Esophagus squamous epithelium (tissue), 5 donors: ENCODE measurements around the gene XPO1. TPM values are rescaled to one million over a fixed set of nuclear protein-coding genes. Genes with fewer than 3 reads are reported as not detected.
"Not testable (repeated sequence)": the region's sequence is repeated elsewhere in the genome, so short reads cannot be mapped to it uniquely, and the experiment has no call there.

Source experiments
- DNase-seq: peaks from one replicate; lab custom pipeline; 2025; lab: John Stamatoyannopoulos, UW
- H3K27ac ChIP-seq, 4 donors: fragments of 200-600 bp; sonication (generic); one replicate each; pipeline ENCODE4 v1.5.1; 2016 to 2019; ENCODE audit warnings: mild to moderate bottlenecking in 1 of 4
- H3K27me3 ChIP-seq, 4 donors: fragments of 200-600 bp; sonication (generic); 1 replicate in 3 of 4; 2 replicates in 1 of 4; pipeline versions ENCODE4 v1.5.1 to v1.6.0; 2017 to 2021; ENCODE audit warnings: antibody characterized with exemption in 1 of 4
- H3K36me3 ChIP-seq, 3 donors: fragments of 200-600 bp; sonication (generic); one replicate each; pipeline ENCODE4 v1.5.1; 2016 to 2019
- H3K4me1 ChIP-seq, 3 donors: fragments of 200-600 bp; sonication (generic); one replicate each; pipeline ENCODE4 v1.5.1; 2017 to 2019
- H3K4me3 ChIP-seq, 4 donors: fragments of 200-600 bp; sonication (generic); 1 replicate in 3 of 4; 2 replicates in 1 of 4; pipeline ENCODE4 v1.5.1; 2016 to 2019; ENCODE audit warnings: mild to moderate bottlenecking in 2 of 4, moderate library complexity in 1 of 4
- H3K9me3 ChIP-seq, 3 donors: fragments of 200-600 bp; sonication (generic); one replicate each; pipeline ENCODE4 v1.5.1; 2016 to 2019
- POLR2A ChIP-seq, 4 donors: fragments of 450-650 bp; IDR thresholded peaks; one replicate each; pipeline ENCODE4 v1.6.1; 2017; ENCODE audit warnings: antibody characterized with exemption in 4 of 4, mild to moderate bottlenecking in 4 of 4, moderate library complexity in 3 of 4
- WGBS, 2 donors: methylation state at CpG; one replicate each; pipeline ENCODE4 v1.1.5; 2018; 5-methylcytosine and 5-hydroxymethylcytosine counted together
- intact Hi-C: fragments of 100-400 bp; cut with DNase I; formaldehyde crosslinking; loops from one replicate; pipeline ENCODE4 v1.15.0; 2022
- total RNA-seq, 4 donors: library from RNA; depleted of rRNA; stranded (reverse); fragments of >200 nt; gene quantifications; one replicate each; pipeline ENCODE4 v1.1.0, GENCODE V29; 2016
- TF ChIP-seq, protein P1 (sequence below), 6 experiments: fragments of 450-650 bp in 4 of 6; fragments of 200-600 bp in 2 of 6; sonication (generic) in 2 of 6; IDR thresholded peaks; one replicate each; pipeline ENCODE4 v1.5.1; 2016 to 2019; ENCODE audit warnings: antibody characterized with exemption in 6 of 6, mild to moderate bottlenecking in 4 of 6, moderate library complexity in 4 of 6
- donor health status: DM: yes; HTN: yes; CAD: no.

The XPO1 gene
- total RNA-seq, 4 donors from 2014 or later = 46.5 to 138 (median 104) TPM

DNA sequence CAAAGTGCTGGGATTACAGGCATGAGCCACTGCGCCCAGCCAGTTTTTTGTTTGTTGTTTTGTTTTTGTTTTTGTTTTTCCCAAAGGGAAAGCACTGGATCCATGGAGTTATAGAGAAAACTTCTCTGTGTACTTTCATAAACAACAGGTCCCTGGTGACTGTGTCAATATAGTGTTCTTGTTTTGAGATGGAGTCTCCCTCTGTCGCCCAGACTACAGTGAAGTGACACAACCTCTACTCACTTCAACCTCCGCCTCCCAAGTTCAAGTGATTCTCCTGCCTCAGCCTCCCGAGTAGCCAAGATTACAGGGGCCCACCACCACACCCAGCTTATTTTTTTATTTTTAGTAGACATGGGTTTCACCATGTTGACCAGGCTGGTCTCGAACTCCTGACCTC, 83.8 kb downstream of the XPO1 start:
- intact Hi-C loops = no loop called here
- Histone ChIP-seq H3K4me1 (peaks cover 0 to 57% (median 7%) of the 10 kb centered on the region in 3 donors), H3K9me3 (no peaks in the 10 kb centered on the region), H3K27ac (no peak overlapping the region), H3K4me3 (no peak overlapping the region), H3K36me3 (no peaks in the 10 kb centered on the region), H3K27me3 (no peaks in the 10 kb centered on the region)
- no peak for TF ChIP-seq POLR2A (IDR thresholded peaks at IDR 0.05)
- TF ChIP-seq, protein P1, sequence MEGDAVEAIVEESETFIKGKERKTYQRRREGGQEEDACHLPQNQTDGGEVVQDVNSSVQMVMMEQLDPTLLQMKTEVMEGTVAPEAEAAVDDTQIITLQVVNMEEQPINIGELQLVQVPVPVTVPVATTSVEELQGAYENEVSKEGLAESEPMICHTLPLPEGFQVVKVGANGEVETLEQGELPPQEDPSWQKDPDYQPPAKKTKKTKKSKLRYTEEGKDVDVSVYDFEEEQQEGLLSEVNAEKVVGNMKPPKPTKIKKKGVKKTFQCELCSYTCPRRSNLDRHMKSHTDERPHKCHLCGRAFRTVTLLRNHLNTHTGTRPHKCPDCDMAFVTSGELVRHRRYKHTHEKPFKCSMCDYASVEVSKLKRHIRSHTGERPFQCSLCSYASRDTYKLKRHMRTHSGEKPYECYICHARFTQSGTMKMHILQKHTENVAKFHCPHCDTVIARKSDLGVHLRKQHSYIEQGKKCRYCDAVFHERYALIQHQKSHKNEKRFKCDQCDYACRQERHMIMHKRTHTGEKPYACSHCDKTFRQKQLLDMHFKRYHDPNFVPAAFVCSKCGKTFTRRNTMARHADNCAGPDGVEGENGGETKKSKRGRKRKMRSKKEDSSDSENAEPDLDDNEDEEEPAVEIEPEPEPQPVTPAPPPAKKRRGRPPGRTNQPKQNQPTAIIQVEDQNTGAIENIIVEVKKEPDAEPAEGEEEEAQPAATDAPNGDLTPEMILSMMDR (IDR thresholded peaks at IDR 0.05) = no peak
- no peak for DNase-seq
- 92 to 99% methylated on average over 5 of the region's 5 CpGs for WGBS, 2 donors

DNA sequence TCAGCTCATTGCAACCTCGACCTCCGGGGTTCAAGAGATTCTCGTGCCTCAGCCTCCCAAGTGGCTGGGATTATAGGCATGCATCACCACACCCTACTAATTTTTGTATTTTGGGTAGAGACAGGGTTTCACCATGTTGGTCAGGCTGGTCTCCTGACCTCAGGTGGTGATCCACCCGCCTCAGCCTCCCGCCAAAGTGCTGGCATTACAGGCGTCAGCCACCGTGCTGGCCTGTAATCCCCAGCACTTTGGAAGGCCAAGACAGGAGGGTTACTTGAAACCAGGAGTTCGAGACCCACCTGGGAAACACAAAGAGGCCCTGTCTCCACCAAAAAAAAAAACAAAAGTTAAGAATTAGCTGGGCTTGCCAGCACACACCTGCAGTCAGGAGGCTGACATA, 85.8 kb downstream of the XPO1 start:
- no peaks in the 10 kb centered on the region for H3K9me3 ChIP-seq
- intact Hi-C loops = no loop called here
- WGBS, 2 donors = 87 to 100% methylated on average over 1 to 2 of the region's 8 CpGs

DNA sequence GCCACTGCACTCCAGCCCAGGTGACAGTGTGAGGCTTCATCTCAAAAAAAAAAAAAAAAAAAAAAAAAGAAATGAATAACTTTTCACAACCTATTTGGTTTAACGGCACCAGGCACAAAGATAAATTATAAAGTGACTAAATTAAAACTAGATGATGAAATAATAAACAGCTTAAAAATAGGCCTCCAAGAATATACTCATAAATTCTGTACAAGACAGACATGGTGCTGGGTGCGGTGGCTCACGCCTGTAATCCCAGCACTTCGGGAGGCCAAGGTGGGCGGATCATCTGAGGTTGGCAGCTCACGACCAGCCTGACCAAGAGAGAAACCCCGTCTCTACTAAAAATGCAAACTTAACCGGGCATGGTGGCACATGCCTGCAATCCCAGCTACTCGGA, 87.0 kb downstream of the XPO1 start:
- intact Hi-C loops = no loop called here
- no peaks in the 10 kb centered on the region for H3K9me3 ChIP-seq
- TF ChIP-seq, protein P1 (IDR thresholded peaks at IDR 0.05) = no peak
- TF ChIP-seq POLR2A (IDR thresholded peaks at IDR 0.05) = no peak
- peaks cover 0 to 32% (median 0%) of the 10 kb centered on the region in 3 donors for H3K4me1 ChIP-seq
- 80 to 88% methylated on average over 6 to 9 of the region's 9 CpGs for WGBS, 2 donors
- H3K27me3 ChIP-seq = no peaks in the 10 kb centered on the region
- H3K27ac ChIP-seq = no peak overlapping the region
- DNase-seq = no peak
- no peak overlapping the region for H3K4me3 ChIP-seq
- peaks cover 0 to 7% (median 0%) of the 10 kb centered on the region in 3 donors for H3K36me3 ChIP-seq

More for the DNA sequence above, 85.8 kb downstream of the XPO1 start:
- H3K27me3 ChIP-seq = no peaks in the 10 kb centered on the region
- DNase-seq = no peak
- H3K4me1 ChIP-seq = peaks cover 0 to 37% (median 6%) of the 10 kb centered on the region in 3 donors
- peaks cover 0 to 7% (median 0%) of the 10 kb centered on the region in 3 donors for H3K36me3 ChIP-seq
- no peak overlapping the region for H3K27ac ChIP-seq
- no peak overlapping the region for H3K4me3 ChIP-seq
- no peak for TF ChIP-seq POLR2A (IDR thresholded peaks at IDR 0.05)
- TF ChIP-seq, protein P1 (IDR thresholded peaks at IDR 0.05) = no peak

DNA sequence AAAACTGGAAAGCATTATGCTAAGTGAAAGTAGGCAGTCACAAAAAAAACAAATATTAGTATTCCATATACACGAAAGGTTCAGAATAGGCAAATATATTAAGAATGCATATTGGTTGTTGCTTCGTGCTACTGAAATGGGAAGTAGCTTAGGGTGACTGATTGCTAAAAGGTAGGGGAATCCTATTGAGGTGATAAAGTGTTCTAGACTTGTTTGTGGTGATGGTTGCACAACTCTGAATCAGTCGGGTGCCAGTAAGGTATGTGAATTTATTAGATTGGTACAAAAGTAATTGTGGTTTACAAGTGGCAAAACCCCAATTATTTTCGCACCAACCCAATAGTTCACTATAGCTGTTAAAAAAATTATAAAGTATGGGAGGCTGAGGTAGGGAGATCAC, 88.0 kb downstream of the XPO1 start:
- peaks cover 0 to 7% (median 0%) of the 10 kb centered on the region in 3 donors for H3K36me3 ChIP-seq
- intact Hi-C loops = no loop called here
- WGBS, 2 donors = 39 to 53% methylated on average over 4 of the region's 4 CpGs
- no peak overlapping the region for H3K27ac ChIP-seq
- no peaks in the 10 kb centered on the region for H3K27me3 ChIP-seq
- no peaks in the 10 kb centered on the region for H3K9me3 ChIP-seq
- peaks cover 0 to 28% (median 0%) of the 10 kb centered on the region in 3 donors for H3K4me1 ChIP-seq
- H3K4me3 ChIP-seq = no peak overlapping the region
- no peak for DNase-seq
- TF ChIP-seq, protein P1 (IDR thresholded peaks at IDR 0.05) = no peak
- no peak for TF ChIP-seq POLR2A (IDR thresholded peaks at IDR 0.05)

DNA sequence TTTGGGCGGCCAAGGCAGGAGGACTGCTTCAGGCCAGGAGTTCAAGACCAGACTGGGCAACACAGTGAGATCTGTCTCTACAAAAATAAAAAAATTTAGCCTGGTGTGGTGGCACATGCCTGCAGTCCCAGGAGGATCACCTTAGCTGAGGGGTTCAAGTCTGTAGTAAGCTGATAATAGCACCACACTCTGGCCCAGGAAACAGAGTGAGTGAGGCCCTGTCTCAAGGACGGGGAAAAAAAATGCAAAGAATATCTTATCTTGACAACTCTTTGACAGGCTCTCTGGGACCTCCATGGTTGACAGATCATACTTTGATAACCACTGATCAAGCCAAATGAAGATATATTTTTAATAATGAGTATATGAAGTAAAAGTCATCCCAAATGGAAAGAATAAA, 89.9 kb downstream of the XPO1 start:
- intact Hi-C loops = no loop called here
- TF ChIP-seq, protein P1 (IDR thresholded peaks at IDR 0.05) = no peak
- TF ChIP-seq POLR2A (IDR thresholded peaks at IDR 0.05) = no peak
- no peak for DNase-seq
- H3K4me3 ChIP-seq = no peak overlapping the region
- no peaks in the 10 kb centered on the region for H3K27me3 ChIP-seq
- peaks cover 0 to 18% (median 0%) of the 10 kb centered on the region in 3 donors for H3K4me1 ChIP-seq
- no peak overlapping the region for H3K27ac ChIP-seq
- H3K36me3 ChIP-seq = peaks cover 0 to 13% (median 0%) of the 10 kb centered on the region in 3 donors
- no peaks in the 10 kb centered on the region for H3K9me3 ChIP-seq
- WGBS, 2 donors = 87 to 100% methylated on average over 2 of the region's 2 CpGs

DNA sequence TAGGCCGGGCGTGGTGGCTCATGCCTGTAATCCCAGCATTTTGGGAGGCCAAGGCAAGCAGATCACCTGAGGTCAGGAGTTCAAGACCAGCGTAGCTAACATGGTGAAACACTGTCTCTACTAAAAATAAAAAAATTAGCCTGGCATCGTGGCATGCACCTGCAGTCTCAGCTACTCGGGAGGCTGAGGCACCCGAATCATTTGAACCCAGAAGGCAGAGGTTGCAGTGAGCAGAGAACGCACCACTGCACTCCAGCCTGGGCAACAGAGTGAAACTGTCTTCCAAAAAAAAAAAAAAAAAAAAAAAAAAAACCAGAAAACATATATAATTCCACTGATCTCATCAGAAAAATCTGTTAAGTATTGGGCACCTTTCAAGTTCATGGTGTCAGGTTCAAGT, 91.2 kb downstream of the XPO1 start:
- H3K27ac ChIP-seq, DNase-seq, H3K4me3 ChIP-seq, H3K9me3 ChIP-seq, H3K27me3 ChIP-seq, intact Hi-C loops: not testable (repeated sequence)
- Histone ChIP-seq H3K4me1 (peaks cover 0 to 21% (median 3%) of the 10 kb centered on the region in 3 donors), H3K36me3 (peaks cover 0 to 13% (median 0%) of the 10 kb centered on the region in 3 donors)
- WGBS, 2 donors = 81 to 92% methylated on average over 7 of the region's 7 CpGs
